GM12874 (cell line): ENCODE data around the gene ME1.

Experiments used
- CTCF ChIP-seq: IDR thresholded peaks from 2 replicates; pipeline ENCODE4 v1.5.1; 2011; ENCODE audit warnings: low read depth, mild to moderate bottlenecking, control low read depth, low read length, moderate library complexity; ENCODE audit not compliant: insufficient read depth

The ME1 gene

DNA sequence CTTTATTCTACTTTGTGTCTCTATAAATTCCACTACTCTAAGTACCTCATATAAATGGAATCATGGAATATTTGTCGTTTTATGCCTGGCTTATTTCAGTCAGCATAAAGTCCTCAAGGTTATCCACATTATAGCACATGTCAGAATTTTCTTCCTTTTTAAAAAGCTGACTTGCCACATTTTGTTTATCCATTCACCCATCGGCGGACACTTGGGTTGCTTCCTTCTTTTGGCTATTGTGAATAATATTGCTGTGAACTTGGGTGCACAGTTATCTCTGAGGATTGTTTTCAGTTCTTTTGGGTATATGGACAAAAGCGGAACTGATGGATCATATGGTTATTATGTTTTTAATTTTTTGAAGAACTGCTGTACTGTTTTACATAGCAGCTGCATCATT is 39.1 kb upstream of the ME1 start:
- no peak for TF ChIP-seq CTCF

DNA sequence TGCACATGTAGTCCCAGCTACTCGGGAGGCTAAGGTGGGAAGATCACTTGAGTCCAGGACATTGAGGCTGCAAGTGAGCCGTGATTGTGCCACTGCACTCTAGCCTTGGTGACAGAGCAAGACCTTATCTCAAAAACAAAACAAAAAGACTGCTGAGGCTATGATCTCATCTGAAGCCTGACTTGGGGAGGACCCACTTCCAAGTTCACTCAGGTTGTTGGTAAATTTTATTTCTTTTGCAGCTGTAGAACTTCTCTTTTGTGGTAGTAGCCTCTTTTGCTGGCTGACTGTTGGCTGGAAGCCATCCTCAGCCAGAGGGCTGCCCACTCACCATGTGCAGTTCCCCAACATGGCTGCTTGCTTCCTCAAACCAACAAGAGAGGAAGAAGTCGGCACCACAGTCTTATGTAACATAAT is 36.8 kb upstream of the ME1 start:
- TF ChIP-seq CTCF = no peak

- no peak for TF ChIP-seq CTCF
Observed at GRCh38 chr6:83466328-83466727, 35.5 kb upstream of the ME1 start.

DNA sequence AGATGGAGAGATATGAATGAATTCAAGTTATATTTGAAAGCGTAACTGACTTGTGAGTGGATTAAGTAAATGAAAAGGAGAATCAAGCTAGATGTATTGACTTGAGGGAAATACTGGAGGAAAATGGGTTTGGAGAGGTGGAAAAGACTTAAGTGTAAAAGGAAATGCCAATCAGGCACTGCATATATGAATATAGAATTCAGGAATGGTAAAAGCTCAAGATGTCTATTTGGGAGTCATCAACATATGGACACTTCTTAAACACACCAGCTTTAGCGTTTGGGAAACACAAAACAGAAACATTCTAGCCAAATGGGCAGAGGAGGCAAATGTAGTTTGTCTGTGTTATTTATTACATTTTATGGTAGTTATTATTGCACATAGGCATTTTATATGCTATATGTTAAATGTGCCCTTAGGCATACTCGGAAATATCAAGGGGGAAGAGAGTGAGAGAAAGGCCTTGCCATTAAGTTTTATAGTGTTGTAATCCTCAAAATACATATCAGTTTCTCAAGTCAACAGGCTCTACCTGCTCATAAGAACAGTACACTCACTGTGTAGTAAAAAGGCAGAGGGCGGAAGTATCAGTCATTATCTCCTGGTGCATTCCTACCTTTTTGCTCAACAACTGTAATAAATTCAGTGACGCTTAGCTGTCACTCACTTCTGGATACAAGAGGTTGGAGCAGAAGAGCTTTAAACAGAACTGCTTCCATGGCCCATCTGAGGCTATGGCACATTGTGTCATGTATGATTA is 33.7 kb upstream of the ME1 start:
- no peak for TF ChIP-seq CTCF

- no peak for TF ChIP-seq CTCF
Observed at GRCh38 chr6:83463886-83464285, 33.0 kb upstream of the ME1 start.

DNA sequence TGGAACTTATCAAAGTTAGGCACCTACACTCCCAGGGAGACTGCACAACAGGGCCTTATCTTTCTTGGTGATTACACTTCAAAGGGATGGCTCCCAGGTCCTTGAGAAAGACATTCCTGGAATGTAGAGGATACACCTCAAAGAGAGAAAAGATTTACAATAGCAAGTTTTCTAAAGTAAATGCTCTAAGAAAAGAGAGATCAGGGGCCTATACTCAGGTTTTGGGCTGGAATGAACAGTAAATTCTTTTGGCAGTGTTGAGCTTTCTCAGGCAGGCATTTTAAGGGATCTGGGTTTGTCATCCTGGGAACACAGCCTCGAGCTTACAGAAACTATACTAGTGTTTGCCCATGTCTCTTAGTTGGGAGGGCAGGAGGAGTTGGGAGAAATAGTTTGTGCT is 31.7 kb upstream of the ME1 start:
- no peak for TF ChIP-seq CTCF

DNA sequence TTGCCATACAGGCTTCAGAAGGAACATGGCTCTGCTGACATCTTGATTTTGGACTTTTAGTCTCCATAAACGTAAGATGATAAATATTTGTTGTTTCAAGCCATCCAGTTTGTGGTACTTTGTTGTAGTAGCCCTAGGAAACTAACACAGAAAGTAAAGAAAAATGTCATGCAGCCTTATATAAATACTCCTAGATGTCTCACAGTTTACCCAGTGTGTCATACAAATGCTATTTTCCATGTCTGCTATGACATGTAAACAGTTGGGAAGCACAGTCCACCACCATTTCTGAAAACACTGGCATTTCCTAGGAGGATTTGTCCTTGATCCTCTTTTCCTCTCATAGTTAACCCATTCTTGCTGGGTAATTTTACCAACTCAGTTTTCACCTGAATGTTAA is 30.6 kb upstream of the ME1 start:
- no peak for TF ChIP-seq CTCF
